ENCODE measurements around the gene SOX4.

DNA sequence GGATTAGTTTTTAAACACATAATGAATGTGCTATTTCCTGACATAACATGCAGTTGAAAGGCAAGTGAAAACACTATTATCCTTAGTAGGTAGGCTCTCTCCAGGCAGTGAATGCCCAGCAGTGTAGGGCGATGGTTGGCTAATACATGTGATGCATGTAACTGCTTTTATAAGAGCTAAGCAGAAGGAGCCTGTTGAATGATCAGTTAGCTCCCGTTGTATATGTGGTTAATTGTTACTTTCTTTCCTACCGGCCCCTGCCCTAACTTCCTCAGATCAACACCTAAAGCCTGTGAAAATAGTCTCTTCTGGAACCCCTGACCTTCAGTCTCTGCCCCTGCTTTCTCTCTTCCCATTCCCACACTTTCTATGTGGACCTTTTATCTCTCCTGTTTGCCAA is 10.5 kb downstream of the SOX4 start:
- TF ChIP-seq CTCF (IDR thresholded peaks at IDR 0.05) (no peak), POLR2A (IDR thresholded peaks at IDR 0.05) (no peak), EP300 (IDR thresholded peaks at IDR 0.05) (no peak)

All from ovary (tissue), 3 donors.